ENCODE data around the gene TLX2. TPM values are rescaled to one million over a fixed set of nuclear protein-coding genes. Genes with fewer than 3 reads are reported as not detected.

The TLX2 gene
- total RNA-seq, 1 donor from 2014 or later: not detected

- DNase-seq (ENCODE audit: extremely low read depth, low read depth, low spot score): no peak
Measured at GRCh38 chr2:74496997-74497776, 17.1 kb upstream of the TLX2 start.

DNA sequence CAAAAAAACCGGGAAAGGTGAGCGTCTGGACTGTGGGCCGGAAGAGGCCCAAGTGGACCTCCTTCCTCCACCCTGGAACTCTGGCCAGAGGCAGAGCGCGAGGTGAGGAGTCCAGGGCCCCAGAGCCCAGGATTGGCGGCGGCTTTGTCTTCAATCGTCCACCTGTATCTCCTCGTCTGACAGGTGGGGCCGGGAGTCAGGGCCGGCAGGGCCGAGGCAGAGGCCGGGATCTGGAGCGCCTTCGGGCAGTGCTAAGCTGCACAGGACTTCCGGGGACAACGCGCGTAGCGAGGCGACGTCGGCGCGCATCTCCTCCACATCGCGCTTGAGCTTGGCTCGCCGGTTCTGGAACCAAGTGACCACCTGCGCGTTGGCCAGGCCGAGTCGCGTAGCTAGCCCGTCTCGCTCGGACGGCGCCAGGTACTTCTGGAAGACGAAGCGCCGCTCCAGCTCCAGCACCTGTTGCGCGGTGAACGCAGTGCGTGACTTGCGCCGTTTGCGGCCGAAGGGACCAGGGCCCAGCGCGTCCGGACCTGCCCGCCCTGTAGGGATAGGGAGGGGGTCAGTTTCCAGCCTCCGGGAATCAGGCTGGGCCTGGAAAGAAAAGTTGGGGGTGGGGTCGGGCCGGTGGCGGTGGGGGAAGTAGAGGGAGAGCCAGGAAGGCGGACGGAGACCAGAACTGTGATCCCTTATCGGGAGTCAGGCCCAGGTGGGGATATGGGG lies 16.3 kb upstream of the TLX2 start:
- no peak for DNase-seq (ENCODE audit: extremely low read depth, low read depth, low spot score)

DNA sequence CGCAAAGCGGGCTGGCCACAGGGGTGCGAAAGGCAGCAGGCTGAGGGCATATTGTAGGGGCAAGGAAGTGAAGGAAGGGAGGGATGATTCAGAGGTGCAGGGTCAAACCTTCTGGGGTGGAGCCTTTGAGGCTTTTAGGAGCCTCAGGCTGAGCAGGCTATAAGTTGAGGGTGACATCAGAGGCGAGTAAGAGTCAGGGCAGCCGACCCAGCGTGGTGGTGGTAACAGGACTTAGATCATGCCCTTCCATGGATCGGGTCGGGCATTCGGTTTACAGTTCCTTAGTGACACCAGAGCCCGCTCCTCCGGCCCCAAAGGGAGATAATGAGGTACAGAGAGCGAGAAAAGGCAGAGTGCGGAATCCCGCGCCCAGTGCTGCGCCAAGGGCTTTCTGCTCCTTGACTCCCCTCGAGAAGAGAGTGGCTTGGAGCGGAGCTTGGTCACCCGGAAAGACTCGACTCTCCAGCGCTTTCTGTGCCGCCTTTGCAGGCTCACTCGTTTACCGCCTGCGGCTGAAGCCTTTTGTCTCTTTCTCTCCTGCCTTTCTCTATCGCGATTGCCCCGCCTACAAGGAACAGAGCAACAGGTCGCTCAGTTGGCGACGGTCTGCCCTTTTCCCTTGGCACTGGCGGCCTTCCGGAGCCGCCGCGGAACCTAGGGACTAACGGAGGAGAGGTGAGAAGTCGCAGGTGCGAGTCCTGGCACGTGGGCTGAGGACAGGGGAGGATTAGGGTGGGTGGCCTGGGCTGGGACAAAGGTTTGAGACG lies 15.6 kb upstream of the TLX2 start:
- no peak for DNase-seq (ENCODE audit: extremely low read depth, low read depth, low spot score)

DNA sequence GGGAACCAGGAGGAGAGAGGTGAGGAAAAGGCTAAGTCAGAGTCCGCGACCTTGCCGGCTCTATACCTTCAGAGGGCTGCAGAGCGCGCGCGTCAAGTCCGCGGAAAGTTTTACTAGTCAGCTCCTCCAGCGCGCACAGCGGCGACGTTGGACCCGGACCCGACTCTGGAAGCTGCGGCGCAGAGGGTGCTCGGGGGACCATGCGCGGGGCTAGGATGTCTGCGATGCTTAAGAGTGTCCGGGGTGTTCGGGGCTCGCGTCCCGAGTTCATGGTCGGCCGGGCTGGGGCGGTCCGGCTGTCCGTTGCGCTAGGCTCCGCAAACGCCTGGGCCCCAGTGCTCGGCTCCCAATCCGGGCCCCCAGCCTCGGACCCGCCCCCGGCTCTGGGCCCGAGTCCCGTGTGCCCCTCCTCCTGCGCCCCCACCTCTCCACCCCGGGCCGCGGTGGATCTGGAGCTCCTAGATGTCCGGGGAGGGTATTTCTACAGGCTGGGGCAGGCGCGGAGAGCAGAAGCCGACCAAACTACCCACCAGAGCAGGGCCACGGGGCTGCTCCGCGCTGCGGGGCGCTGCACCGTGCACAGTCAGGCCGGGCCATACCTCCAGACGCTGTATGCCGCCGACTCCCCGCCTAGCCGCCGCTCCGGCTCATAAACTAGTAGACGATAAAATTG lies 14.8 kb upstream of the TLX2 start, which contains the start of gene LBX2:
LBX2 (minus strand) TSS at position 337 of the 673 bp plus-strand sequence; CDS start at position 271, 66 bp downstream.
- no peak for DNase-seq (ENCODE audit: extremely low read depth, low read depth, low spot score)

- DNase-seq (ENCODE audit: extremely low read depth, low read depth, low spot score): no peak
Measured at GRCh38 chr2:74499940-74500577, 14.2 kb upstream of the TLX2 start.

DNA sequence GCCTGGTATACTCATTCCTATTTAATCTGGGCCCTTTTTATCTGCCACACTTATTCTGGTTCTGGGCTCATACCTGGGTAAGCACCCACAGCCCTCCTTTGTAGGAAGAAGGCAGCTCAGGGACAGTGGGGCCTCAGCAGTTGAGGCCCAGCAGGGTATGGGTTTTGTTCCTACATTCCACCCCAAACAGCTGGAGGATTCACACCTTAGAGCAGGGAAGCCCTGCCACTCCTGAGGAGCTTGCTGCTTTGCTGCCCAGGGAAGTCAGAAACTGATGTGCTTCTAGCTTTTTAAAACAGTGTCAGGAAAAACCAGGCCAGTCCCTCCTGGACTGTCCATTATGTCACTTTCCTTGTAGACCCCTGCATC lies 13.7 kb upstream of the TLX2 start:
- no peak for DNase-seq (ENCODE audit: extremely low read depth, low read depth, low spot score)

- DNase-seq (ENCODE audit: extremely low read depth, low read depth, low spot score): no peak
Measured at GRCh38 chr2:74501335-74502071, 12.7 kb upstream of the TLX2 start.

DNA sequence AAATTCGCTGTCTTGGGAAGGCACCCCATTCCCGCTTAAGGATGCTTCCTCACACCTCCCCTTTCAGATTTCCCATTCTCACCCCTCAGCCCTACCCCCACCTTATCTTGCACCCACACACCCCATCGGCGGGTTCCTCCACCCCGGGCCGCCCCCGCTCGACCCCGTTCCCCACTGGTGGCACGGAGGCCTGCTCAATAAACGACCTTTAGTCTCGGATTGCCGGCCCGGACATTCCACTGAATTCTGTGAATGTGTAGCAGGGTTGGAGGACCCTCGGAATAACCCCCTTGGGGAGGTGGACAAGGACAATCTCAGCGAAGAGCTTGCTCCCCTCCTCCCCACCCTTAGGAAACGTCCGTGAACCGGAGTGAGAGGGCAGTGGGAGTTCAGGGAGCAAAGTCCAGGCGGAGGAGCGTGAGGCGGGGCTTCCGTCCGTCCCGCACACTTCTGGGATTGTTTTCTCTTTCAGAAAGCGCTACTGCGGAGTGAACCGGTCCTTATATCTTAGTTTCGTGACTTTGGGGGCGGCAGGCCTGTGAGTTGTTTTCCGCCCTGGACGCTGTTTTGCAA lies 12.0 kb upstream of the TLX2 start:
- no peak for DNase-seq (ENCODE audit: extremely low read depth, low read depth, low spot score)

DNA sequence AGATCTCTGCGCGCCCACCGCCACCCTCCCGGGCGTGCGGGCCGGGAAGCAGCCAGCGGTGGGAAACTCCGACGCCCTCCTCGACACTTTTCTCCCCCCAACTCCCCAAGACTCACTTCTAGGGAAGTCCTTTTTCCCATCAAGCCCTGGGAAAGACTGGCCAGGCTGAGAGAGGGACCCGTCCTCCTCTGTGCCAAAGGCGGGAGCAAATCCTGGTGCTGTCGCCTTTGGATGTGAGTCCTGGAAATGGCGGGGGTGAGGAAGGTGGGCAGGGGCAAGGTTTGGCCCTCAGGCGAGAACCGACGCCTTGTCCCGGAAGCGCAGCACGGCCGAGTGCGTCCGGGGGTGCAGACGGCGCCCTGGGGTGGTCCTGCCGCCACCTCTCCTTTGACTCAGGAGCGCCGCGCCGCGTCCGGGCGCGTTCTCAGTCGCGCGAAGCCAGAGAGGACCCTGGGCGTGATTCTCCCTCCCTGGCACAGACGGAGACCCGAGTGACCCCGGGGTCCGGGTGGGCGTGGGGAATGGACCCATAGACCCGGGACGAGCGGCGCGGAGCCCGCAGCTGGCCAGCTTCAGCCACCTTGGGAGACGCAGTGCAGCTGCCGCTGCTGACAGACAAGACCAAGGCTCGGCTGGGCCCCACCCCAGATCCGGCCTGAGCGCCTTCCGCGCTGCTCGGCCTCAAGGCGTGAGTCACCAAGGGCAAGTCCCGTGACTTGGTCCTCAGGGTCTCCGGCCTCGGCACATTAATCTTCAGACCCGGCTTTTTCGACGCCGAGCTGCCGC lies 11.3 kb upstream of the TLX2 start:
- no peak for DNase-seq (ENCODE audit: extremely low read depth, low read depth, low spot score)

GRCh38 chr2:74503506-74504475 lies 10.5 kb upstream of the TLX2 start:
- no peak for DNase-seq (ENCODE audit: extremely low read depth, low read depth, low spot score)

DNA sequence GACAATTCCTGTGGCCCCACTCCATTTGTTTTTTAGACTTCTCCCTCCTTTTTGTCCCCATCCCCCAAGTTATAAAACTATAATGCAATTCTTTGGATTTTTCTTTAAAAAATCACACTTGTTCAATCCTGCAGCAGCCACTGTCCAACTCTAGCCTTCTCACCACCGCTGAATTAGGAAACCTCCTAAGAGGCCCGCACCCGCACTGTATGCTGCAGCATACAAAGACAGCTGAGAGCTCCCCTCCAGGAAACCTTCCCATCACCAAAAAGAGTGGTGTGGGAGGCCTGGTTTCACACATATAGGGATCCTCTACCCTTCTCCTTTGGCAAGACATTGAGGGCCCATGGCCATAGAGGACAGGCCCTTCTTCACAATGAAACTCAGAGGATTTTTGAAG lies 9.7 kb upstream of the TLX2 start:
- DNase-seq (ENCODE audit: extremely low read depth, low read depth, low spot score): no peak

GRCh38 chr2:74505448-74506246 lies 8.6 kb upstream of the TLX2 start:
- no peak for DNase-seq (ENCODE audit: extremely low read depth, low read depth, low spot score)

- peak; percentile 83 for DNase-seq (ENCODE audit: extremely low read depth, low read depth, low spot score)
Measured at GRCh38 chr2:74507145-74507925, 6.9 kb upstream of the TLX2 start, which contains the start of gene PCGF1. TSS of gene PCGF1 (minus strand) at chr2:74507695. CDS start at chr2:74507668, 27 bp downstream.

- no peak for DNase-seq (ENCODE audit: extremely low read depth, low read depth, low spot score)
Measured at GRCh38 chr2:74507926-74508520, 6.2 kb upstream of the TLX2 start.

DNA sequence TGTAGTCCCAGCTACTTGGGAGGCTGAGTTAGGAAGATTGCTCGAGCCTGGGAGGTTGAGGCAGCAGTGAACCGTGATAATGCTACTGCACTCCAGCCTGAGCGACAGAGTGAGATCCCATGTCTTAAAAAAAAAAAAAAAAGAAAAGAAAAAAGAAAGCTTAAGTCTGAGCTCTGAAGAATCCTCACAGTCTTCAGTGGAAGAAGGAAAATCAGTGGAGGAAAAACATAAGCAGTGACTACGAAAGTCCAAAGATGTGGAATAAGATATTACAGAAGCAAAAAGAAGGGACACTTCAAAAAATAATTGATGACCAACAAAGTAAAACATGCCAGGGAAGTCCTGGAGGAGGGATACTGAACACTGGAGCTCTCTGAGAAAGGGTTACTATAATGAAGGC lies 4.0 kb upstream of the TLX2 start:
- DNase-seq (ENCODE audit: extremely low read depth, low read depth, low spot score): no peak

All from glomerular endothelial cell (primary cell).